ENCODE data around the gene CAPN2.

GRCh38 chr1:223776826-223777454 is 64.6 kb downstream of the CAPN2 start:
- TF ChIP-seq ZNF274 (IDR thresholded peaks at IDR 0.05; ENCODE audit: low read depth, low read length): no peak
- TF ChIP-seq YY1 (IDR thresholded peaks at IDR 0.05; ENCODE audit: insufficient read depth, insufficient read length): no peak

Measured in NT2/D1 (cell line).